ENCODE results near the gene DDX25.

DNA sequence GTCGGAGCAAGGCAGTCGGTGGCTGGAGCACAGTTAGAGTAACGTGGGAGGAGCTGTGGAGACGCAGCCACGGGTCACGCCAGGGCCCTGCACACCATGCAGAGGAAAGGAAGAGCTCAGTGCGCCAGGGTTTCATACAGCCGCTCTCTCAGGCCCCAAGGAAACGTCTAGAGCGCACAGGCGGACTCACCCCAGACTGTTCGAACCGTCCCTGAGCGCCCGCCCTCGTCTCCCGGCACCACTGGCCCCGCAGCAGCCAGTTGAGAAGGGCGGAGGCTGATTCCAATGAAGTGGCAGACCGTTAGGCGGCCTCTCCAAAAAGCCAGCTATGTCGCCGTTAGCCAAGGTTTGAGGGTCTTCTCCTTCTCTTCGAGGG lies 17.3 kb upstream of the DDX25 start:
- TF ChIP-seq, protein P1, sequence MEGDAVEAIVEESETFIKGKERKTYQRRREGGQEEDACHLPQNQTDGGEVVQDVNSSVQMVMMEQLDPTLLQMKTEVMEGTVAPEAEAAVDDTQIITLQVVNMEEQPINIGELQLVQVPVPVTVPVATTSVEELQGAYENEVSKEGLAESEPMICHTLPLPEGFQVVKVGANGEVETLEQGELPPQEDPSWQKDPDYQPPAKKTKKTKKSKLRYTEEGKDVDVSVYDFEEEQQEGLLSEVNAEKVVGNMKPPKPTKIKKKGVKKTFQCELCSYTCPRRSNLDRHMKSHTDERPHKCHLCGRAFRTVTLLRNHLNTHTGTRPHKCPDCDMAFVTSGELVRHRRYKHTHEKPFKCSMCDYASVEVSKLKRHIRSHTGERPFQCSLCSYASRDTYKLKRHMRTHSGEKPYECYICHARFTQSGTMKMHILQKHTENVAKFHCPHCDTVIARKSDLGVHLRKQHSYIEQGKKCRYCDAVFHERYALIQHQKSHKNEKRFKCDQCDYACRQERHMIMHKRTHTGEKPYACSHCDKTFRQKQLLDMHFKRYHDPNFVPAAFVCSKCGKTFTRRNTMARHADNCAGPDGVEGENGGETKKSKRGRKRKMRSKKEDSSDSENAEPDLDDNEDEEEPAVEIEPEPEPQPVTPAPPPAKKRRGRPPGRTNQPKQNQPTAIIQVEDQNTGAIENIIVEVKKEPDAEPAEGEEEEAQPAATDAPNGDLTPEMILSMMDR (IDR thresholded peaks at IDR 0.05), result no peak
- TF ChIP-seq POLR2A (IDR thresholded peaks at IDR 0.05) (no peak), EP300 (IDR thresholded peaks at IDR 0.05) (no peak), POLR2AphosphoS5 (IDR thresholded peaks at IDR 0.05) (no peak)

Measured in gastroesophageal sphincter (tissue), 3 donors.